Keratinocyte (primary cell): ENCODE data around the gene ANKRD39.

Experiments
- CTCF ChIP-seq, 3 experiments: IDR thresholded peaks in 1 of 3; conservative IDR thresholded peaks in 1 of 3; optimal IDR thresholded peaks in 1 of 3; 2 replicates in 2 of 3; 3 replicates in 1 of 3; pipeline versions ENCODE3 to v1.5.1; 2011; ENCODE audit warnings: low read length in 3 of 3, mild to moderate bottlenecking in 3 of 3, moderate library complexity in 2 of 3, control low read depth in 1 of 3, inconsistent platforms in 1 of 3; ENCODE audit not compliant: insufficient read depth in 2 of 3; ENCODE audit errors: extremely low read depth in 1 of 3
- EZH2 ChIP-seq: IDR thresholded peaks from one replicate; pipeline ENCODE4 v1.6.1; 2012; ENCODE audit warnings: inconsistent platforms, mild to moderate bottlenecking, low read length, moderate library complexity

- TF ChIP-seq CTCF (optimal IDR thresholded peaks at IDR 0.05 in 1 of 3, IDR thresholded peaks at IDR 0.05 in 1 of 3, conservative IDR thresholded peaks at IDR 0.05 in 1 of 3; ENCODE audit: extremely low read depth in 1 of 3, insufficient read depth in 2 of 3, low read length in 3 of 3) (no peak), EZH2 (no peak)
Observed at GRCh38 chr2:96884299-96885094, 26.7 kb upstream of the ANKRD39 start.
